ENCODE measurements around the gene NR2F1.

- TF ChIP-seq, protein P1, sequence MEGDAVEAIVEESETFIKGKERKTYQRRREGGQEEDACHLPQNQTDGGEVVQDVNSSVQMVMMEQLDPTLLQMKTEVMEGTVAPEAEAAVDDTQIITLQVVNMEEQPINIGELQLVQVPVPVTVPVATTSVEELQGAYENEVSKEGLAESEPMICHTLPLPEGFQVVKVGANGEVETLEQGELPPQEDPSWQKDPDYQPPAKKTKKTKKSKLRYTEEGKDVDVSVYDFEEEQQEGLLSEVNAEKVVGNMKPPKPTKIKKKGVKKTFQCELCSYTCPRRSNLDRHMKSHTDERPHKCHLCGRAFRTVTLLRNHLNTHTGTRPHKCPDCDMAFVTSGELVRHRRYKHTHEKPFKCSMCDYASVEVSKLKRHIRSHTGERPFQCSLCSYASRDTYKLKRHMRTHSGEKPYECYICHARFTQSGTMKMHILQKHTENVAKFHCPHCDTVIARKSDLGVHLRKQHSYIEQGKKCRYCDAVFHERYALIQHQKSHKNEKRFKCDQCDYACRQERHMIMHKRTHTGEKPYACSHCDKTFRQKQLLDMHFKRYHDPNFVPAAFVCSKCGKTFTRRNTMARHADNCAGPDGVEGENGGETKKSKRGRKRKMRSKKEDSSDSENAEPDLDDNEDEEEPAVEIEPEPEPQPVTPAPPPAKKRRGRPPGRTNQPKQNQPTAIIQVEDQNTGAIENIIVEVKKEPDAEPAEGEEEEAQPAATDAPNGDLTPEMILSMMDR (IDR thresholded peaks at IDR 0.05; ENCODE audit: poor library complexity, severe bottlenecking): no peak
- no peak for TF ChIP-seq EZH2 (IDR thresholded peaks at IDR 0.05; ENCODE audit: borderline replicate concordance, insufficient read depth, low read length, poor library complexity, severe bottlenecking)
- TF ChIP-seq, protein P2, sequence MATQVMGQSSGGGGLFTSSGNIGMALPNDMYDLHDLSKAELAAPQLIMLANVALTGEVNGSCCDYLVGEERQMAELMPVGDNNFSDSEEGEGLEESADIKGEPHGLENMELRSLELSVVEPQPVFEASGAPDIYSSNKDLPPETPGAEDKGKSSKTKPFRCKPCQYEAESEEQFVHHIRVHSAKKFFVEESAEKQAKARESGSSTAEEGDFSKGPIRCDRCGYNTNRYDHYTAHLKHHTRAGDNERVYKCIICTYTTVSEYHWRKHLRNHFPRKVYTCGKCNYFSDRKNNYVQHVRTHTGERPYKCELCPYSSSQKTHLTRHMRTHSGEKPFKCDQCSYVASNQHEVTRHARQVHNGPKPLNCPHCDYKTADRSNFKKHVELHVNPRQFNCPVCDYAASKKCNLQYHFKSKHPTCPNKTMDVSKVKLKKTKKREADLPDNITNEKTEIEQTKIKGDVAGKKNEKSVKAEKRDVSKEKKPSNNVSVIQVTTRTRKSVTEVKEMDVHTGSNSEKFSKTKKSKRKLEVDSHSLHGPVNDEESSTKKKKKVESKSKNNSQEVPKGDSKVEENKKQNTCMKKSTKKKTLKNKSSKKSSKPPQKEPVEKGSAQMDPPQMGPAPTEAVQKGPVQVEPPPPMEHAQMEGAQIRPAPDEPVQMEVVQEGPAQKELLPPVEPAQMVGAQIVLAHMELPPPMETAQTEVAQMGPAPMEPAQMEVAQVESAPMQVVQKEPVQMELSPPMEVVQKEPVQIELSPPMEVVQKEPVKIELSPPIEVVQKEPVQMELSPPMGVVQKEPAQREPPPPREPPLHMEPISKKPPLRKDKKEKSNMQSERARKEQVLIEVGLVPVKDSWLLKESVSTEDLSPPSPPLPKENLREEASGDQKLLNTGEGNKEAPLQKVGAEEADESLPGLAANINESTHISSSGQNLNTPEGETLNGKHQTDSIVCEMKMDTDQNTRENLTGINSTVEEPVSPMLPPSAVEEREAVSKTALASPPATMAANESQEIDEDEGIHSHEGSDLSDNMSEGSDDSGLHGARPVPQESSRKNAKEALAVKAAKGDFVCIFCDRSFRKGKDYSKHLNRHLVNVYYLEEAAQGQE (IDR thresholded peaks at IDR 0.05; ENCODE audit: borderline replicate concordance): no peak
Measured at GRCh38 chr5:93570294-93571113, 12.5 kb upstream of the NR2F1 start.
